Activated CD4-positive, CD25-positive, alpha-beta regulatory T cell treated with anti-CD3 and anti-CD28 coated beads, Interleukin-2, amount 50 U/mL, for 72 hours (primary cell): ENCODE data around the gene SLC22A31.
"Not testable (repeated sequence)": the region's sequence is repeated elsewhere in the genome, so short reads cannot be mapped to it uniquely, and the experiment has no call there.

Experiments
- DNase-seq: peaks from one replicate; pipeline ENCODE4 v3.0.0; 2021

SLC22A31 gene

GRCh38 chr16:89200124-89200849, at the start of gene SLC22A31:
Gene SLC22A31, minus strand, starts transcription at chr16:89200537. Its CDS starts 36 bp downstream, at chr16:89200501.
- no peak for DNase-seq

GRCh38 chr16:89248196-89248982, 48.1 kb upstream of the SLC22A31 start:
- no peak for DNase-seq

- not testable (repeated sequence) for DNase-seq
Measured at GRCh38 chr16:89247734-89248075, 47.4 kb upstream of the SLC22A31 start.

GRCh38 chr16:89246903-89247733, 46.8 kb upstream of the SLC22A31 start:
- DNase-seq, result peak; percentile 98

GRCh38 chr16:89246383-89246902, 46.1 kb upstream of the SLC22A31 start:
- no peak for DNase-seq

- no peak for DNase-seq
Measured at GRCh38 chr16:89244754-89245153, 44.4 kb upstream of the SLC22A31 start.

- not testable (repeated sequence) for DNase-seq
Measured at GRCh38 chr16:89244264-89244663, 43.9 kb upstream of the SLC22A31 start.

GRCh38 chr16:89243664-89244063, 43.3 kb upstream of the SLC22A31 start:
- no peak for DNase-seq

GRCh38 chr16:89242795-89243200, 42.5 kb upstream of the SLC22A31 start:
- DNase-seq, result no peak

- DNase-seq, result peak; percentile 79
Measured at GRCh38 chr16:89241187-89242007, 41.1 kb upstream of the SLC22A31 start.

- no peak for DNase-seq
Measured at GRCh38 chr16:89237733-89238132, 37.4 kb upstream of the SLC22A31 start.

- no peak for DNase-seq
Measured at GRCh38 chr16:89233678-89234490, 33.5 kb upstream of the SLC22A31 start.

GRCh38 chr16:89232107-89232506, 31.8 kb upstream of the SLC22A31 start:
- DNase-seq, result no peak

GRCh38 chr16:89230255-89230654, 29.9 kb upstream of the SLC22A31 start:
- no peak for DNase-seq

- DNase-seq, result no peak
Measured at GRCh38 chr16:89224665-89225064, 24.3 kb upstream of the SLC22A31 start.

- no peak for DNase-seq
Measured at GRCh38 chr16:89222931-89223330, 22.6 kb upstream of the SLC22A31 start.

GRCh38 chr16:89221604-89222003, 21.3 kb upstream of the SLC22A31 start:
- DNase-seq, result no peak

- no peak for DNase-seq
Measured at GRCh38 chr16:89219365-89219764, 19.0 kb upstream of the SLC22A31 start.

GRCh38 chr16:89217388-89218191, 17.3 kb upstream of the SLC22A31 start, which contains the start of gene ZNF778:
Gene ZNF778, plus strand, starts transcription at chr16:89217703. Its CDS starts 3,425 bp downstream, at chr16:89221128.
- peak; percentile 80 for DNase-seq

- DNase-seq, result no peak
Measured at GRCh38 chr16:89217138-89217387, 16.7 kb upstream of the SLC22A31 start.
